ENCODE measurements around the gene TFPT. TPM values are rescaled to one million over a fixed set of nuclear protein-coding genes. Genes with fewer than 3 reads are reported as not detected.

The TFPT gene
- total and polyA plus RNA-seq, 2 of the 4 experiments (the other 2 are of a cell fraction) = 7.9 to 17.1 TPM

DNA sequence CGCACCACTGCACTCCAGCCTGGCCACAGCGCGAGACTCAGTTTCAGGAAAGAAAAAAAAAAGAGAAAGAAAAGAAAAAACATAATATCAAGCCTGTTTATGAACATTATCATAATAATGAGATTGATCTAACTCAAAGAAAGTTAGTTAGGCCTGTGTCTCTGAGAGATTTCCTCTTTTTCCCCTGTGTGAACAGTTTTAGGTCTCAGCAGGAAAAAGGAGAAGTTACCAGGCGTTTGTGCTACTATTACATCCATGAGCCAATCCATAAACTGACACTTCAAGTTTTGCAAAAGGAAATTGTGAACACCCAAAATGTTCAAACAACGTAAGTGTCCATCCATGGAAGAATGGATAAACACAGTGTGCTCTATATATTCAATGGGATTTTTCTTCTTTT, 38.1 kb downstream of the TFPT start:
- no peak overlapping the region for H2BK15ac ChIP-seq (ENCODE audit: low read depth, low read length)
- TF ChIP-seq RAD21 (IDR thresholded peaks at IDR 0.05; ENCODE audit: low read length) (no peak), MAZ (IDR thresholded peaks at IDR 0.05; ENCODE audit: borderline replicate concordance, low read depth, low read length) (no peak), POLR2A (IDR thresholded peaks at IDR 0.05; ENCODE audit: low read depth, low read length) (no peak), FOS (IDR thresholded peaks at IDR 0.05; ENCODE audit: low read depth, low read length) (no peak), MAFK (IDR thresholded peaks at IDR 0.05; ENCODE audit: low read depth, low read length) (no peak), NFE2L2 (IDR thresholded peaks at IDR 0.05; ENCODE audit: low read depth, low read length) (no peak), BHLHE40 (IDR thresholded peaks at IDR 0.05; ENCODE audit: low read depth, low read length) (no peak), USF2 (IDR thresholded peaks at IDR 0.05; ENCODE audit: low read depth, low read length) (no peak)
- TF ChIP-seq, protein P1, sequence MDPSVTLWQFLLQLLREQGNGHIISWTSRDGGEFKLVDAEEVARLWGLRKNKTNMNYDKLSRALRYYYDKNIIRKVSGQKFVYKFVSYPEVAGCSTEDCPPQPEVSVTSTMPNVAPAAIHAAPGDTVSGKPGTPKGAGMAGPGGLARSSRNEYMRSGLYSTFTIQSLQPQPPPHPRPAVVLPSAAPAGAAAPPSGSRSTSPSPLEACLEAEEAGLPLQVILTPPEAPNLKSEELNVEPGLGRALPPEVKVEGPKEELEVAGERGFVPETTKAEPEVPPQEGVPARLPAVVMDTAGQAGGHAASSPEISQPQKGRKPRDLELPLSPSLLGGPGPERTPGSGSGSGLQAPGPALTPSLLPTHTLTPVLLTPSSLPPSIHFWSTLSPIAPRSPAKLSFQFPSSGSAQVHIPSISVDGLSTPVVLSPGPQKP (IDR thresholded peaks at IDR 0.05; ENCODE audit: borderline replicate concordance, low read depth, low read length) = no peak
- no peaks in the 10 kb centered on the region for H3K9me1 ChIP-seq (ENCODE audit: insufficient read depth, low read length)
- no peak overlapping the region for H3K9ac ChIP-seq (ENCODE audit: low read depth, low read length)
- no peak overlapping the region for H3K18ac ChIP-seq (ENCODE audit: low read depth, low read length)
- no peak overlapping the region for H4K5ac ChIP-seq (ENCODE audit: low read depth, low read length)
- H3K4me2 ChIP-seq (ENCODE audit: low read depth, low read length) = no peak overlapping the region
- no peak overlapping the region for H2AFZ ChIP-seq (replicated peaks; ENCODE audit: low read length, poor library complexity)
- no peaks in the 10 kb centered on the region for H3K79me1 ChIP-seq (ENCODE audit: low read depth in 1 of 2, low read length in 2 of 2)
- ATAC-seq (ENCODE audit: low read depth) = no peak
- intact Hi-C loops (cut with micrococcal nuclease) (no loop called here), in situ Hi-C loops (cut with MboI; ENCODE audit: low sequenced_read_pairs) (no loop called here), dilution Hi-C loops (cut with HindIII; ENCODE audit: low sequenced_read_pairs, unreplicated experiment) (no loop called here)
- no peak overlapping the region for H2AK9ac ChIP-seq (replicated peaks; ENCODE audit: low read depth, low read length, poor library complexity)
- DNase-seq = no peak
- no peak overlapping the region for H3K4me3 ChIP-seq (ENCODE audit: insufficient read depth, low read depth, low read length)
- H3K14ac ChIP-seq (replicated peaks; ENCODE audit: low read depth, low read length) = no peak overlapping the region
- H4K8ac ChIP-seq (ENCODE audit: low read depth in 2 of 2, low read length in 2 of 2) = no peak overlapping the region
- H3K27me3 ChIP-seq (ENCODE audit: control insufficient read depth, insufficient read depth, low read length) = no peaks in the 10 kb centered on the region
- H4K20me1 ChIP-seq (ENCODE audit: insufficient read depth, low read length) = no peaks in the 10 kb centered on the region
- no TSS peak for BruUV-seq (replicated peaks)
- no peak overlapping the region for H3K56ac ChIP-seq (ENCODE audit: extremely low read depth, insufficient read depth, low read length)
- ChIA-PET POLR2A (ENCODE audit: unreplicated experiment) (no interaction called here), CTCF (no interaction called here)
- H3K4ac ChIP-seq (ENCODE audit: low read depth, low read length) = no peak overlapping the region
- H3K36me3 ChIP-seq (ENCODE audit: control insufficient read depth, insufficient read depth, low read length) = no peaks in the 10 kb centered on the region
- H3K23ac ChIP-seq (ENCODE audit: low read depth, low read length) = no peak overlapping the region
- H3K4me1 ChIP-seq (ENCODE audit: control insufficient read depth, insufficient read depth, low read length) = no peaks in the 10 kb centered on the region
- H3K9me3 ChIP-seq (ENCODE audit: control insufficient read depth, insufficient read depth, low read length) = peaks cover 6% of the 10 kb centered on the region; the same call in 1 of the 2 replicates
- no peak overlapping the region for H2AK5ac ChIP-seq (ENCODE audit: low read depth, low read length)
- no peak overlapping the region for H2BK120ac ChIP-seq (ENCODE audit: low read depth, low read length)
- H2BK5ac ChIP-seq (ENCODE audit: low read depth, low read length, poor library complexity, severe bottlenecking) = no peak overlapping the region
- no CpG with 5 or more reads among the region's 5 CpGs for WGBS, 2 experiments (ENCODE audit: extremely low coverage in 2 of 2, insufficient read length in 1 of 2)
- no peak overlapping the region for H4K91ac ChIP-seq (ENCODE audit: insufficient read depth, low read depth, low read length)
- H2BK20ac ChIP-seq (ENCODE audit: low read depth, low read length) = no peak overlapping the region
- no peak overlapping the region for H3K27ac ChIP-seq (ENCODE audit: insufficient read depth, low read length)

Measured in IMR-90 (cell line).